A673 (cell line): ENCODE measurements around the gene MEF2A. TPM values are rescaled to one million over a fixed set of nuclear protein-coding genes. Genes with fewer than 3 reads are reported as not detected.

Source experiments
- BruUV-seq: library from RNA; stranded (reverse); fragments of 400-500 nt; replicated peaks from 2 replicates; lab custom pipeline; 2021; lab: Mats Ljungman, UMichigan
- CTCF ChIA-PET: fragments of 300-600 bp; sonication (Branson Sonifier 250); formaldehyde crosslinking; loops from one replicate; lab custom pipeline; 2022; ENCODE audit warnings: antibody characterized with exemption; lab: Charles Lee
- POLR2A ChIA-PET: fragments of 300-600 bp; sonication (Branson Sonifier 250); formaldehyde crosslinking; loops from one replicate; lab custom pipeline; 2022; ENCODE audit warnings: antibody characterized with exemption; ENCODE audit not compliant: low non-redundant PET; lab: Charles Lee
- DNase-seq: peaks from one replicate; pipeline ENCODE4 v3.0.0-alpha.2; 2015; ENCODE audit warnings: low spot score
- H3K27ac ChIP-seq: fragments of 200-600 bp; sonication (generic); 2 replicates; pipeline ENCODE4 v1.5.1; 2016; ENCODE audit warnings: mixed run types, low read depth, mild to moderate bottlenecking, mixed read lengths, antibody characterized with exemption, low read length; ENCODE audit not compliant: poor library complexity, severe bottlenecking
- H3K27me3 ChIP-seq: fragments of 200-600 bp; sonication (generic); replicated peaks from 2 replicates; pipeline ENCODE4 v1.6.1; 2017; ENCODE audit warnings: mixed run types, low read depth, mild to moderate bottlenecking, mixed read lengths, antibody characterized with exemption, low read length; ENCODE audit not compliant: insufficient read depth, poor library complexity
- H3K36me3 ChIP-seq: fragments of 200-600 bp; sonication (generic); 2 replicates; pipeline ENCODE4 v1.6.1; 2016; ENCODE audit warnings: mixed run types, mild to moderate bottlenecking, mixed read lengths, antibody characterized with exemption, low read length; ENCODE audit not compliant: insufficient read depth, poor library complexity, severe bottlenecking
- H3K4me1 ChIP-seq: fragments of 200-600 bp; sonication (generic); 2 replicates; pipeline ENCODE4 v1.6.1; 2017; ENCODE audit warnings: mixed run types, mild to moderate bottlenecking, mixed read lengths, antibody characterized with exemption, low read length; ENCODE audit not compliant: insufficient read depth, poor library complexity, severe bottlenecking
- H3K4me3 ChIP-seq: fragments of 200-600 bp; sonication (generic); 2 replicates; pipeline ENCODE4 v1.5.1; 2016; ENCODE audit warnings: low read depth, mixed run types, mild to moderate bottlenecking, mixed read lengths, low read length; ENCODE audit not compliant: poor library complexity, severe bottlenecking
- H3K9me3 ChIP-seq: fragments of 200-600 bp; sonication (generic); 2 replicates; pipeline ENCODE4 v1.6.1; 2016; ENCODE audit warnings: mixed run types, low read depth, mild to moderate bottlenecking, mixed read lengths, antibody characterized with exemption, low read length; ENCODE audit not compliant: poor library complexity, severe bottlenecking
- EZH2 ChIP-seq: fragments of 200-600 bp; sonication (generic); IDR thresholded peaks from 2 replicates; pipeline ENCODE4 v1.6.1; 2017; ENCODE audit warnings: borderline replicate concordance, low read depth, mild to moderate bottlenecking, mixed read lengths, antibody characterized with exemption, low read length; ENCODE audit not compliant: poor library complexity, severe bottlenecking
- intact Hi-C: fragments of 100-400 bp; cut with micrococcal nuclease; formaldehyde crosslinking; loops from one replicate; pipeline ENCODE4 v1.10.0; 2022; ENCODE audit not compliant: unreplicated experiment
- total RNA-seq: library from RNA; stranded (reverse); gene quantifications from 2 replicates; pipeline ENCODE4 v1.2.3, GENCODE V29; 2021
- TF ChIP-seq, protein P1 (sequence below): fragments of 300-800, 200-600 bp; sonication (generic); conservative IDR thresholded peaks from 2 replicates; pipeline ENCODE4 v1.5.1; 2017; ENCODE audit warnings: low read depth, mild to moderate bottlenecking, antibody characterized with exemption, low read length, moderate library complexity, mixed read lengths

Gene MEF2A
- total RNA-seq, 1 experiment from 2014 or later: 26.4 TPM

DNA sequence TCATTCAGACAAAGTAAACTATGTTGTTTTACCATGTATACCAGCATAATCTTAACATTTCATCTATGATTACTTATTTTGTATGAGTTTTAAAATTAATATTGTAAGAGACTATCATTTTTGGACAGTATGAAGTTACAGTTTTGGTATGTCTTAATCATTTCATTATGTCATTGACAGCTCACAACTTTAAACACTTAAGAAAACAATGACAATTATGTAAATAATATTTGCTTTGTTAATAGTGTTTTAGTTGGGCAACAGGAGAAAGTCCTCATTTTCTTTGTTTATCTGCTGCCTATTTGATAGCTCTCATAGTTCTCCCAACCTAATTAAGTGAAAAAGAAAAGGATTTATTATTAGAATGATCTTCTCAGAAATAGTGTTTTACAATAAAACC lies 80.2 kb downstream of the MEF2A start:
- BruUV-seq: no TSS peak
- no peak overlapping the region for H3K27ac ChIP-seq
- H3K27me3 ChIP-seq: no peaks in the 10 kb centered on the region
- intact Hi-C loops: no loop called here
- H3K4me1 ChIP-seq: no peaks in the 10 kb centered on the region
- CTCF ChIA-PET: no interaction called here
- no peak overlapping the region for H3K4me3 ChIP-seq
- H3K36me3 ChIP-seq: peaks cover 9% of the 10 kb centered on the region
- no peak for TF ChIP-seq EZH2
- TF ChIP-seq, protein P1, sequence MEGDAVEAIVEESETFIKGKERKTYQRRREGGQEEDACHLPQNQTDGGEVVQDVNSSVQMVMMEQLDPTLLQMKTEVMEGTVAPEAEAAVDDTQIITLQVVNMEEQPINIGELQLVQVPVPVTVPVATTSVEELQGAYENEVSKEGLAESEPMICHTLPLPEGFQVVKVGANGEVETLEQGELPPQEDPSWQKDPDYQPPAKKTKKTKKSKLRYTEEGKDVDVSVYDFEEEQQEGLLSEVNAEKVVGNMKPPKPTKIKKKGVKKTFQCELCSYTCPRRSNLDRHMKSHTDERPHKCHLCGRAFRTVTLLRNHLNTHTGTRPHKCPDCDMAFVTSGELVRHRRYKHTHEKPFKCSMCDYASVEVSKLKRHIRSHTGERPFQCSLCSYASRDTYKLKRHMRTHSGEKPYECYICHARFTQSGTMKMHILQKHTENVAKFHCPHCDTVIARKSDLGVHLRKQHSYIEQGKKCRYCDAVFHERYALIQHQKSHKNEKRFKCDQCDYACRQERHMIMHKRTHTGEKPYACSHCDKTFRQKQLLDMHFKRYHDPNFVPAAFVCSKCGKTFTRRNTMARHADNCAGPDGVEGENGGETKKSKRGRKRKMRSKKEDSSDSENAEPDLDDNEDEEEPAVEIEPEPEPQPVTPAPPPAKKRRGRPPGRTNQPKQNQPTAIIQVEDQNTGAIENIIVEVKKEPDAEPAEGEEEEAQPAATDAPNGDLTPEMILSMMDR: no peak
- POLR2A ChIA-PET: no interaction called here
- peaks cover 21% of the 10 kb centered on the region for H3K9me3 ChIP-seq
- DNase-seq: no peak

DNA sequence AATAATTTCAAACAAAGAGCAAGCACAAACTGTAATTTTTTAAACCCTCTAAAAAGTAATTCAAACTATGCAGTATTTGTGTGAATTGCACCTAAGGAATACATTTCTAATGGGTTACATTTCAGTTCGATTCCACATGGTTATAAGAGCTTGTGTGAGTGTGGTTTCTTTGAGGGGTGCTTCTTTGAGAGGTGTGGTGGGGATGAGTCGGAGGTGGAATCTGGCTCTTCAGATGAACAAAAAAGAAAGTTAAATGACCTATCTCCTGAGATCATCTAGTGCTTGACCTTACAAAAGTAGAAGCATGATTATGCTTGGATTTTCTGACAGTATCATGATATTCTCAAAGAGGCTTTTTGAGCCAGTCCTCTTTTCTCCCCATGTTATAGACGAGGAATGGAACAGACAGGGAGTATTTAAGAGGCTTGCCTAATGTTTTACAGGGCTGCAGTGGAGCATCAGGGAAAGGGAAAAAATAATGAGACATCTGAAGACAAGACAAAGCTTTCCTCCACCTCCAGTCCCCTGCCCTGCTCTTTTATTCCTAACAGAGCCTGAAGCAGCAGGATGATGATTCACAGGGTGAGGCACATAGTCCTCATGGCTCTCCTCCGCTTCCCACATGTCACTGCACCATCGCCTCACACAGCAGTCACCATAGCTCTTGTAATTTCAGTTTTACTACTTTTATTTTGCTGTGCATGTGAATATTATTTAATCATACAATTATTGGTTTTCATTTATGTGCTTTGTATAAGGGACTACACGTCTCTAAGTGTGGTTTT lies 85.4 kb downstream of the MEF2A start:
- Histone ChIP-seq H3K9me3 (peaks cover 14% of the 10 kb centered on the region), H3K36me3 (peaks cover 3% of the 10 kb centered on the region), H3K27ac (no peak overlapping the region), H3K4me3 (no peak overlapping the region), H3K27me3 (no peaks in the 10 kb centered on the region), H3K4me1 (no peaks in the 10 kb centered on the region)
- ChIA-PET POLR2A (no interaction called here), CTCF (no interaction called here)
- no peak for TF ChIP-seq EZH2
- TF ChIP-seq, protein P1: no peak
- intact Hi-C loops: no loop called here
- BruUV-seq: no TSS peak
- no peak for DNase-seq

DNA sequence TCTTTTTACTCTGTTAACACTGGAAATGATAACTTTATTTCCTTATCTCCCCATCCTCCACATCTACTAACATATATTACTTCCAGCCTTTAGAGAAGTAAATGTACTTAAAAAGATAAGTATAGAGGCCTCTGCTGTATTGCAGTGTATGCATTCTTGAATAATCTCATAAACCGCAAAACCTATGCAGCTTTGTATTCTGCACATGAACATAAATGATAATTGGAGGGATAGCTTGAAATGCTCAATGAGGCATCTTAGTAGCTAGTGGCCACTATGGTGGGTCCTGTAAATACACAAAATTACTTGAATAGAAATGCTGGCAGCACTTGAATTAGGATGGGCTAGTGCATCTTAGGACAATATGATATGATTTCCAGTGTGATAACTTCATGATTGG lies 90.4 kb downstream of the MEF2A start:
- POLR2A ChIA-PET: no interaction called here
- TF ChIP-seq, protein P1: no peak
- no peak for TF ChIP-seq EZH2
- DNase-seq: no peak
- Histone ChIP-seq H3K36me3 (no peaks in the 10 kb centered on the region), H3K27ac (no peak overlapping the region), H3K9me3 (no peaks in the 10 kb centered on the region), H3K4me3 (no peak overlapping the region), H3K27me3 (no peaks in the 10 kb centered on the region), H3K4me1 (no peaks in the 10 kb centered on the region)
- intact Hi-C loops: no loop called here
- BruUV-seq: no TSS peak
- CTCF ChIA-PET: no interaction called here
